COLO668 (cell line): ENCODE measurements around the gene SYTL2.
"Not testable (repeated sequence)": the region's sequence is repeated elsewhere in the genome, so short reads cannot be mapped to it uniquely, and the experiment has no call there.

Source experiments
- DNase-seq: peaks from one replicate; lab custom pipeline; 2025; ENCODE audit not compliant: unreplicated experiment; lab: John Stamatoyannopoulos, UW

Gene SYTL2

DNA sequence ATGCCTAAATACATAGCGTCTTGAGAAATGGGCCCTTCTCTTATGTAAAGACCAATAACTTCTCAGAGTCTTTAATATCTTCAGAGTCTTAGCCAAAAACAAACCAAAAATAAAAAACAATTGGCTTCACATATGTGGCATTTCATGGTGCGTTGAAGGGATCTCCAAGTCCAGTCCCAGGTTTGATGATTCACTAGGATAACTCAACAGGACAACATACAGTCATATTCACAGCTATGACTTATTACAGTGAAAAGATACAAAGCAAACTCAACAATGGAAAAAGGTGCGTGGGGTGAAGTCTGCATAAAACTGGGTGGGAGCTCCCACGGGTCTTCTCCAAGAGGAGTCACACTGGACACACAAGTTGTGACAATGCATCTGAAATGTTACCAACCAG lies 12.6 kb downstream of the SYTL2 start:
- no peak for DNase-seq

DNA sequence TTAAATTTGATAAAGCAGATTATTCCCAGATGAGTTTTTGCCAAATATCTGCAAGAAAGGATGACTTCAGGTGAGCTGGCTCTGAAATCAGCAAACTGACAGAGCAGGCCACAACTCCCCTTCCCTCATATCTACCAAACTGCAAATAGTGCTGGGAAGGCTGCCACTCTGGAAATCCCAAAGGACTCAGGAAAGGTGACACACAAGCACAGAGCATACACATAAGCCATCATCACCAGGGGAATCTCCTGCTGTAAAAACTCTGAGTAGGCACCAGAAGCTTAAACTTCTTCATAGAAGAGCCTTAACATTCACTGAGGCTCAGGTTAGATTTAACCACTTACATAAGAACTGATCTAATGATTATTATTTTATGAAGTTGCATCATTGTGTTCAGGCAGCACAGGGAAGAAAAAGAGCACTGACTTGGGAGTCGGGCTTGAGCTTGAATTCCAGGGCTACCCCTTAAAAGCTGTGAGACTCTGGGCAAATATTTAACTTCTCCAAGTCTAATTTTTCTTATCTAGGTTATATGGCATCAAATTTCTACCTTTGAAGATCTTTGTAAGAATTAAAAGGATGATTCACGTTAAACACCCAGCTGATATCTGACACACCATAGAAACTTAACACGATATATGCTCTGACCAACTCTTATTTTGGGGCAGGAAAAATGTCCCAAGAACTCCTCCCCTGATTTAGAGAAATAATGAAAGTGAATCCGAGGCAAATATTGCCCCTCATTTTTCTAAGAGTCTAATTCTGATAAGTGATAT lies 15.0 kb downstream of the SYTL2 start:
- DNase-seq: no peak

DNA sequence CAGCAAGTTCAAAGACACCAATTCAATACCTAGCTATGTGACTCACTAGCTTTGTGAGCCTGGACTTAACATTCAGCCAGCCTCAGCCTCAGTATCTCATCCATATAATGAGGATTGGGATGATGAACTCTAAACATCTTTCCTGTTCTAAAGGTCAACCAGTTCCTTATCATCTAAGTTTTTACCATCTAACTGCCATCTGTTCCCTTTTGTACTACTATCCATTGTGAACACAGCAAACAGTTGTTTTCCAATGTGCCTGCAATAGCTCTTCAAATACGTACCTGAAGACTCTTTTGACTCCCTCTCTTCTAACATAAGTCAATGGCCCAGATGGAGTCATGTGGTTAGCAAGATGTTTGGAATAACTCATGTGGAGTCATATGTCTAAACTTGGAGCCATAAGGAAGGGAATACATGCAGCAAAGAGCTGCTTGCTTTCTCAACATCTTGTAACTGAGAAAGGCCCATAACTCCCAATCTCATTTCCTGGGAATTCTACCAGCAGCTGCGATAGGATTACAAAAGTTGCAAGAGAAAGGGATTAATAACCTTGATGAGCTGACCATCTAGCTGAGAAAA lies 19.4 kb downstream of the SYTL2 start:
- DNase-seq: no peak

DNA sequence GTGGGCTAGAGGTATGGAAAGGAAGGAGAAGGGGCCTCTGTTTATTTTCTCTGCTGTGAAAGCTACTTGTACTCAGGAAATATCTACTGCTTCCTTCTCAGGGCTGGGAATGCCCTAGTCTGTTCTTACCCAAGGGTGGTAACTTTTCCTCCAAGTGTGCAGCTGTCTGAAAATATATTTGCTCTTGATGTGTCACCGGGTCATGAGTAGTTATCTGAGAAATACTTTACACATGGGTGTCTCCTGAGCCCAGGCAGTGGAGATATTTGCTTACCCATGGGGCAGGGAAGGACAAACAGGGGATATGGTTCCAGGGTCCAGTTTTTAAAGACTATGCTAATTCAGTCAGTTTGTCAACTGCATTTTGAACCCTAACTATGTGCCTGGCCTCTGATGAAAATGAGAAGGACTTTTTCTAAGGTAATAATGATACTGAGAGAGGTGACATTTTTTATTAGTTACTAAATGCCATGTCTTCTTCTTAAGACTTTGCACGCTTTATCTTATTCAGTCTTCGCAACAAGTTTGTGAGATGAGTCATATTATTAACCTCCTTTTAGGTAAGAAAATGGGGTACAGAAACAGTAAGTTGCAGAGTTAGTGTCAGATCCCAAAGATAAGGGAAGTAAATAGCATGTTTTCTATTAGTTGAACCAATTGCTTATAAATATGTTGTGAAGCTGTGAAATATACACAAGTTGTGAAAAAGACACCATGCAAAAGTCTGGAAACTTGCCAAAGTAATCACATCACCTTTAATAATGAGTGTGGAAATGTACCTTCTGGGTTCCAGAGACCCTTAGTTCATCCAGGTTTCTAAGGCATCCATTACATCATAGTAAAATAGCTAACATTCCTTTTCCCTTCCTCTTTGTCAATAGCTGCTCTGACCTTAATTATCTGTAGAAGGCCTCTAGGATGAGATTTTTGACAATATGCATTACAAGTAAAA lies 22.9 kb downstream of the SYTL2 start:
- no peak for DNase-seq

DNA sequence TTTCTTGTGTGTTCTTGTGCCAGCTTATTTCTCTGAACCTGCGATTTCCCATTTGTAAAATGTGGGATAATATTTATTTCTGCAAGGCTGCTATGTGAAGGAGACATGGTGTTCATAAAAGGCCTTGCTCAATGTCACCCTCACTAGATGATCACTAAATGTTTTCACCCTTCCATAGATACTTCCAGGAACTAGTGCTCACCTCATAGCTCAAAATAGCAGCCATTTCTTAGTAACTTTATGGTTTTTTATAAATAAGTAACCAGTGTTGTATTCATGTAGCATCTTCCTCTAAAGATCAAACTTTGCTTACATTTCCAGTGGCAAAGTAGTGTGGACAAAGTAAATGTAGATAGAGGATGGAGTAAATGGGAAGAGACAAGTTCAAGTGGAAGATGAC lies 23.8 kb downstream of the SYTL2 start:
- no peak for DNase-seq

DNA sequence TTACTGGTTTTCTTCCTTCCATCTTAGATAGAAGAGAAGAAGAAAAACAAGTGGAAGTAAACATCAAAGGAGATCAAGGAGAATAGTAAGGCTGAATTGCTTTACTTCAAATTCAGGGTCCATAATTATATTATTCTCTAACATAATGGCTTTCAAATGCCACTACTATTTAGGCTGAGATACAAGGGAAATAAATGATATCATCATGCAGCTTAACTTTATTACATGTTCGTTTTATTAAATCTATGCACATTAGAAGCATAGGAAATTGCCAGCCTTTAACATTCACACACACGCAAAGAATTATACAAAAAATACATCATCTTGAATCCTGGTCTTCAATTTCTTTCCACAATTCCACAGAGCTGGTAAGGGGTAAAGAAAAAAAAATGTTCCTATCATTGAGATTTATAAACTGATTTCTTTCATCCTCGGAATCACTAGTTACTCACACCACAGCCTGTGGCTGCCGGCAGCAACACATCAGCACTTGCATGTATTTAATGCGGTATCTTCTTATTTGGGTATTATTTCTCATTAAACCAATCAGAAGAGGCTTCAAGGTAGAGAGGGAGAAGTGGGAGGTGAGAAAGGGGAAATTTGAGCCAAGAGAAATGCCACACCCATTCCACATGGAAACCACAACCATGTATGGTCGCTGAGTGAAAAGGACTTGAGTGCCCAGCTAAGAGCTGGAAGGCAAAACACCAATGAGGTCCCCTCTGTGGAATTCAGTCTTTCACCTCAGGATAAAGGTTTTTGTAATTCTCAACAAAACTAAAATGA lies 26.3 kb downstream of the SYTL2 start:
- no peak for DNase-seq

DNA sequence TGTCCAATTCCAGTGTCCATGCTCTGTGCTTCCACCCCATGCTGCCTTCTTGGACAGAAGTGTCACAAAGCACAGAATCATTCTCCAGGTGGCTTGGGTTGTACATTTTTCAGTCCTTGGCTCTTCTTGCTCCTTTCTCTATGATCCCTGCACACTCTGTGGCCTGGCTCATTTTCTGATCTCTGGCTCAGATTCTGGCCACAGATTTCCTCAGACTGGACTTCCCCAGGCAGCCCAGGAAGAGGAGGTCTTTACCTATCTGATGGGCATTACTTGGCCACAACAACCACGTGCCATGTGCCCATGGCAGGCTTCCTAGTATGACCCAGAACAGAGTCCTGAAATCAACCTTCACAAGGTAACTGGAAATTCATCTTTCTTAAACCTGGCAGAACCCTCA lies 27.2 kb downstream of the SYTL2 start:
- no peak for DNase-seq

DNA sequence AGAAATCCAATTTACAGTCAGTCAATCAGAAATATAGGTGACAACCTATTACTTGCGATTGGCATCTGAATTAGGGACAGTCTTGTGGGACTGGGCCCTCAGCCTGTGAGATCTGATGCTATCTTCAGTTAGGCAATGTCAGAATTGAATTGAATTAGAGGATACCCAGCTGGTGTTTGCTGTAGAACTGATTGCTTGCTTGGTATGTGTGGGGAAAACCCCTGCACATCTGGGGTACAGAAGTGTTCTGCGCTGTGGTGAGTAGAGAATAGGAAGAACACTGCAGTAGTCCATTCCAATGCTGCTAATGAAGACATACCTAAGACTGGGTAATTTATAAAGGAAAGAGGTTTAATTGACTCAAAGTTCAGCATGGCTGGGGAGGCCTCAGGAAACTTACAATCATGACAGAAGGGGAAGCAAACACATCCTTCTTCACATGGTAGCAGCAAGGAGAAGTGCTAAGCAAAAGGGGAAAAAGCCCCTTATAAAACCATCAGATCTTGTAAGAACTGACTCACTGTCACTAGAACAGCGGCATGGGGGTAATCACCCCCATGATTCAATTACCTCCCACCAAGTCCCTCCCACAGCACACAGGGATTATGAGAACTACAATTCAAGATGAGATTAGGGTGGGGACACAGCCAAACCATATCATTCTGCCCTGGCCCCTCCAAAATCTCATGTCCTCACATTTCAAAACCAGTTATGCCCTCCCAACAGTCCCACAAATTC lies 30.0 kb downstream of the SYTL2 start:
- DNase-seq: not testable (repeated sequence)

DNA sequence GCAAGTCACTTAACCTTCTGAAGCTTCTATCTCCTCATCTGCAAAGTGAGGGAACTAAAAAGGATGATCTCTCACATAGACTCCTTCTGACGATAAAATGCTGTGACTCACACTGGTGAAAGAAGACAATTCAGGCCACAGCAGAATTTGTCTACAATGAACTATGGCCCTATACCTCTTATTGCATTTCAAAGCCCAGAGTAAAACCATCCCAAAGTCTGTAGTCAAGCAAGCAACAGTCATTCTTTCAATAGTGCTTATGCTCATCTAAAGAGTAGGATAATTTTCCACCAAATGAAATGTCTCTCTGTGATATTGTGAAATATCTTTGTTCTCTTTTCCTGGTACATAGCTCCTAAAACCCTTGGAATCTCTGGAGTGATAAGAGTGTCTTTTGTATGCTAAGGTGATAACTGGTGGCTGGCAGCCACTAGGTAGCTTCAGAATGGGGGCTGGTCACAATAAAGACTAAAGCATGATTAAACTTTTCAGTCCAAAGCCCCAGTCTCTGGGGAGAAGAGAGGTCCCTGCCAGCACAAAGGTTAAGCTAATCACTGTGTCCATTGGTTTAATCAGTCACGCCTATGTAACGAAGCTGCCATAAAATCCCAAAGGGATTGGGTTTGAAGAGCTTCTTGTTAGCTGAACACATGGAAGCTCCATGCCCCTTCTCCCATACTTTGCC lies 30.8 kb downstream of the SYTL2 start:
- no peak for DNase-seq

DNA sequence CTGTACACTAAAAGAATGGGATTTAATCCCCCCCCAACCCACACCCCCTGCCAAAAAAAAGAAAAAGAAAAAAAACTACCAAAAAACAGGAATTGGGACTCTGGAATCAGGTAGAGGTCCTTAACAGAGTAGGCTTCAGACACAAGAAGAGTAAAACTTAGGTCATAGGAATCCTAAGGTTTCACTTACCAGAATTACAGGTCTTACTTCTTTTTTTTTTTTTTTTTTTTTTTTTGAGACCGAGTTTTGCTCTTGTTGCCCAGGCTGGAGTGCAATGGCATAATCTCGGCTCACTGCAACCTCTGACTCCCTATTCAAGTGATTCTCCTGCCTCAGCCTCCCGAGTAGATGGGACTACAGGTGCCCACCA lies 33.4 kb downstream of the SYTL2 start:
- not testable (repeated sequence) for DNase-seq

DNA sequence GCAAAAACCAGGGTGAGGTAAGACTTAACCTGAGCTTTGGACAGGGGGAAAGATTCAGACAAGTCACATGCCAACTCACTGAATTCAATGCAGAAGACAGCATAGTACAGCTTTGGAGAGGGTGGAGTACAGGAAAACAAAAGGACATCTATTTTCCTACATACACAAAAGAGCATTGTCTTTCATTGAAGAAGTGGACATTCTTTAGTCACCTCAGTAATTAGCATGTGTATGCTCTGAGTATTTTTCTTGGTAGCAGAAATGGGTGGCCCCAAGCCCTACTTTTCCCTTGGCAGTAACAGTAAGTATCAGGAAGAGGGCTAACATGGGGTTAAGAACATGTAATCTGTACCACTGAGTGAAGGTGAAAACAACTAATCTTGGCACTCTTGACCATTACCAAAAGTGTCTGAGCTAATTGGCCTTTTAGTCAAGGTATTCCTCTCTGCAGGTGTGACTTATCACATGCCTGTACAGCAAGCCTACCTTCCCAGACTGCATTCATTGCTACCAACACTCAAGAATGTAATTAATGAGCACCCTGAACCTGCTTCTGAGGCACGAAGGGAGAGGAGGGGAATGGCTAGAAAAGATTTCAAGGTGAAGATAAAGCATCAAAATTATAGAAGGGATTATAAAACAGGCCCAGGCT lies 33.9 kb downstream of the SYTL2 start:
- DNase-seq: no peak

DNA sequence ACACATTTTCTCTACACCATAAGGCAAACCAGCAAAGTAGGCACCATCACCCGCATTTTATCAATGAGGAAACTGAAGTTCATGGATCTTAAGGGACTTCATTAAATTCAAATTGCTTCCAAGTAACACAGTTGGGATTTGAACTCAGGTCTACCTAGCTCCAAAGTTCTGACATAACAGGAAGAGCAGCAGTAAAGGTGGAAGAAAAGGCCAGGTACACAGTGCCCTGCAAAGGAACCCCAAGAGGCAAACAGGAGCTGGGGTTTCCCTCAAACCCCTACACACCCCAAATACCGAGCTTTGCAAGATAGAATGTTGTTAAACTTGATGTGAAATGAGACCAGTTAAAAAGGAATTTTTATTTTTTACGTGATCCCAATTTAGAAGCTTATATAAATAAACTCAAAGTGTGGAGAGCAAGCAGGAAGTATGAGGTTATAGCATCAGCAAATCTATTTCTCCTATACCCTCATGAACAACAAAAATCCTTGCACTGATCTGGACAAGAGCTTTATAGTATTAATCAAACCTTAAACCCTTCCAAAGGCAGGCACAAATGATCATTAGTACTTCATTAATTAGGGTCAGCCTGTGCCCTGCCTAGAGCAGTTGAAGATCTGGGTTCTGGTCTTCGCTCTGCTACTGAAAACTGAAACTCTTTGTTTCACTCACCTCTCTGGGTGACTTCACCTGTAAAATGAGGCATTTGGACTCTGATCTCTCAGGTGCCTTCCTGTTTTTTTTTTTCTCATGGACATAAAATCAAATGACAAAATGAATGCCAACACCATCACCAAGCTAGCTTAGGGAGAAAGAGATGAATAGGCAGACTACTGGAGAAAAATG lies 36.5 kb downstream of the SYTL2 start:
- DNase-seq: no peak

DNA sequence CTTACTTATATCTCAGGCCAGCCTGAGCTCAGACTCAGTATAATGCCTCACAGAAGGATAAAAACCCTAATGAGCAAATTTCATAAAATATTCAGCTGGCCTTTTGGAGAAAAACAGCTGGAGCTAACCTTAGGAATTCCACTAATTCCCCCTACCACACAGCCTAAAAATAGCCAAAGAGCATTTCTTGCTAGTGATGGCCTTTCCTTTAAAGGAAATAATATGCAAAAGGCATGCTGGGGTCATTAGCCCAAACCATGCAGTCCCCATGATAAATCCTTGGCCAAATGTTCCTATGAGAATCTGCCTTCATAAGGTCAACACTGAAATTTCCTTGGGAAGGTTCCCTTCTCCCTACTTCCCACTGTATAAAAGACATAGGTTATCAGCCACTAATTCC lies 38.2 kb downstream of the SYTL2 start:
- DNase-seq: no peak

DNA sequence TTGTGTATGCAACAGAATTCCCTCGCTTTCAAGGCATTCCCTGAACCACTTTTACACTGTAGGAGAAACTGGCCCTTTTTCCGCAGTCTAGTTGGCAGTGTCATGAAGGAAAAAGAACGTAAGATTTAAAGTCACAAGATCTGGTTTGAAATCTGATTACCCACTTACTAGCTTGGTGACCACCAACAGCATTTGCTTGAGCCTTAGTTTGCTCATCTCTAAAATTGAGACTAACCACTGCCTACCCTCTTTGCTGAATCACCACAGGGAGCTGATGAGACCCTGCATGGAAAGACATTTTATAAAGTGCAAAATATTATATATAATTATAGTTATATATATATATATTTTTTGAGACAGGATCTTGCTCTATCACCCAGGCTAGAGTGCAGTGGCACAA lies 39.4 kb downstream of the SYTL2 start:
- no peak for DNase-seq

DNA sequence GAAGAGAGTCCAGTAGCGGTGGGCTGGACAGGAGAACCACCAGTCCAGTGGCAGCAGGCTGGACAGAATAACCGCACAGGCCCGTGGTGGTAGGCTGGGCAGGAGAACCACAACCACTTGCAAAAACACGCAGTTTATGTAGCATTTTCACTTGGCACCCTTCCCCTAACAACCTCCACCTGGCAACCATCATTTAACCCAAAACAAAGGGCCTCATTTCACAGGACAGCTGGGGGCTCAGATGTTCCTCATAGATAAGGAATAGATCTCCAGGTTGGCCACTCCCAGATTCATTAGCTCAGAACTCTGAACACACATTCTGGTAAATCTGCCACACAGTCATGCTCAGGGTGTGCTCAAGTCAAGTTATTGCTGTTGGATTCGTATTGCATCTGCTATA lies 41.2 kb downstream of the SYTL2 start:
- no peak for DNase-seq

DNA sequence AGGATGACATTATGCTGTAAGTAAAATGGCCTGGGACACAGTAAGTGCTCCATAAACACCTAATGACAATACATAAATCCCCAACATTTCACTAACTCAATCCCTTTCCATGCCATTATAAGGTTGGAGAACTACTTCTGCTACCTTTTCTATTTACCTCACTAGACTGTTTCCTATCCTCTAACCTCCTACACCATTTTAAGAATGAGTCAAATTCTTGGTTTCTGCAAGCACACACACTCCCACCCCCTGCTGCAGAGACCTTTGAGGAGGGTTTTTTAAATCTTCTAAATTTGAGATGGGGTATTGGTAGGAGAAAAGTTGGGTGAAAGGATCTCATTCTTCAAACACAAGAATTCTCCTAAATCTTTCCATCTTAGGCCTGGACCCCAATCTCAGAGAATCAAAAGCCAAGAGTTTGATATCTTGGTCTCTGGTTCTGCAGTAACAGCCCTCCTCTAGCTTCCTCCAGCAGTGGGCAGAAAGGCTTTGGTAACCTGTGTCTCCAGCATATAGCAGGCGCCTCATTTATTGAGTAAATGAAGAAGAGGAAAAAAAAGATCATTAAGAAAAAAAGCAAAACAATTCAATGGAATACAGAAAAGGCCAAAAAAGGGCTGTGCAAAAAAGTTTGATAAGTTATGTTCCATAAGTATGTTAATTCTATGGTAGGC lies 42.3 kb downstream of the SYTL2 start:
- DNase-seq: no peak

DNA sequence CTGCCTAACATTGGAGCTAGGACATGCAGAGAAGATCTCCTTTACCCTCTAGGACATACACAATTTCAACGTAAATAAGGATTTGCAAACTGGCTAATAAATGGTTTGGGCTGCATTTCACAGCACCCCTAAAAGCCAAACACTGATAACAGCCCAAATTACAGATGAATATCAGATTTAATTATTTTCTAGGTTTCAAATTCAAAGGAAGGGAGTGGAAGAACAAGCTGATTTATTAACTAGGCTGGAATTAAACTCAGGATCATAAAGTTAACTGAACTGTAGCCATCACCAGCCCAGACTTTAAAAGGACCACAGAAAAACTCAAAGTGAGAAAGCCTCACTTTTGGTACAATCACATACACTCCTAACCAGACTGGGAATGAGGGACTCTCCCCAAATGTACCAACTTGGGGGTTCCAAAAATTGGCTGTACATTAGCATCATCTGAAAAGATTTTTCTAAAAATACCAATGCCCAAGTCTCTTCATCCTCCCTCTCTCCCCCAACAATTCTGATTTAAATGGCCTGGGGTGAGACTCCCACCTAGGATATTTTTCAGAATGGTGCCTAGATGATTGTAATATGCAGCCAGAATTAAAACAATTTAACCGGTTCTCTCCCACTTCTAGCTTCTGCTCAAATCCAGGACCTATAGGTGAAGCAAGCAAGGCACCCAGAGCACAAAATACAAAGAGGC lies 43.5 kb downstream of the SYTL2 start:
- no peak for DNase-seq
